ENCODE results near the gene CTRL.

DNA sequence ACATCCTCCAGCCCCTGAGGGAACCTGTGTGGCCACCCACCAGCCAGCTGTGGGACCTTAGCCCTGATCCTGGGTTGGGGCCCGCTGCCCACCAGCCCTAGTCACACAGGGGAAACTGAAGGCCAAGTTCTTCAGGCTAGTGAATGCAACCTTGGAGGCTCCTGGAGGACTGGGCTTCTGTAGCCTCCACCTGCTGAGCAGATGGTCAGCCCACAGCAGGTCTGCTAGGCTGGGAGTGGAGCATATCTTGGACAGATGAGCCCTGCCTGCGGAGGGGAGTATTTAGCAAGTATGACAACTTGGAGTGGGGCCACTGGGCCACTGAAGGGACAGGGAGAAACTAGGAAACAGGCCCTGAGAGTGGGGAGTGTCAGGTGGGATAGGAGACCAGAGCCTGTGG is 44.5 kb upstream of the CTRL start:
- no peak for TF ChIP-seq POLR2A (IDR thresholded peaks at IDR 0.05)
- TF ChIP-seq, protein P1, sequence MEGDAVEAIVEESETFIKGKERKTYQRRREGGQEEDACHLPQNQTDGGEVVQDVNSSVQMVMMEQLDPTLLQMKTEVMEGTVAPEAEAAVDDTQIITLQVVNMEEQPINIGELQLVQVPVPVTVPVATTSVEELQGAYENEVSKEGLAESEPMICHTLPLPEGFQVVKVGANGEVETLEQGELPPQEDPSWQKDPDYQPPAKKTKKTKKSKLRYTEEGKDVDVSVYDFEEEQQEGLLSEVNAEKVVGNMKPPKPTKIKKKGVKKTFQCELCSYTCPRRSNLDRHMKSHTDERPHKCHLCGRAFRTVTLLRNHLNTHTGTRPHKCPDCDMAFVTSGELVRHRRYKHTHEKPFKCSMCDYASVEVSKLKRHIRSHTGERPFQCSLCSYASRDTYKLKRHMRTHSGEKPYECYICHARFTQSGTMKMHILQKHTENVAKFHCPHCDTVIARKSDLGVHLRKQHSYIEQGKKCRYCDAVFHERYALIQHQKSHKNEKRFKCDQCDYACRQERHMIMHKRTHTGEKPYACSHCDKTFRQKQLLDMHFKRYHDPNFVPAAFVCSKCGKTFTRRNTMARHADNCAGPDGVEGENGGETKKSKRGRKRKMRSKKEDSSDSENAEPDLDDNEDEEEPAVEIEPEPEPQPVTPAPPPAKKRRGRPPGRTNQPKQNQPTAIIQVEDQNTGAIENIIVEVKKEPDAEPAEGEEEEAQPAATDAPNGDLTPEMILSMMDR (IDR thresholded peaks at IDR 0.05) = no peak

Measured in ovary (tissue), 3 donors.